ENCODE data around the gene ERBB4. TPM values are rescaled to one million over a fixed set of nuclear protein-coding genes. Genes with fewer than 3 reads are reported as not detected.
"Not testable (repeated sequence)": the region's sequence is repeated elsewhere in the genome, so short reads cannot be mapped to it uniquely, and the experiment has no call there.

Gene ERBB4
- total RNA-seq, 4 donors from 2014 or later = 0.26 to 13.3 (median 2.4) TPM

DNA sequence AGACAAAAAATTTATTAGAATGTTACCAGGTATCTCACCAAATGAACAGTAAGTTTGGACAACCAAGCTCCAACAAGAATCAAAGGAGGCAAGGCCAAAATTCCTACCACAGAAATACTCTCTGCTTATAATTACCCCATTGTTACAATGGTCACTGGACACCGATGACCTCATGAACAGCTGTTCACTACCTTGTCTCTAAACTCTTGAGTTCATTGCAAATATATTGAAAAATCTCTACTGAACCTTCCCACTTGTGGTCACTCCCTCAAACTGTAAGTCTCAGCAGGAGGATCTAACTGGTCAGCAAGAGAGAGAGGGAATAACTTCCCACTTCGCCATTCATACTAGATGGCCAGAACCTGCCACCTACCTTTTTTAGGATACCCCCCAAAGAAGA is 50.0 kb downstream of the ERBB4 start:
- Histone ChIP-seq H3K27me3 (no peaks in the 10 kb centered on the region), H3K36me3 (no peaks in the 10 kb centered on the region), H3K4me3 (no peak overlapping the region), H3K27ac (no peak overlapping the region), H3K9me3 (no peaks in the 10 kb centered on the region), H3K4me1 (no peaks in the 10 kb centered on the region)
- TF ChIP-seq, protein P1, sequence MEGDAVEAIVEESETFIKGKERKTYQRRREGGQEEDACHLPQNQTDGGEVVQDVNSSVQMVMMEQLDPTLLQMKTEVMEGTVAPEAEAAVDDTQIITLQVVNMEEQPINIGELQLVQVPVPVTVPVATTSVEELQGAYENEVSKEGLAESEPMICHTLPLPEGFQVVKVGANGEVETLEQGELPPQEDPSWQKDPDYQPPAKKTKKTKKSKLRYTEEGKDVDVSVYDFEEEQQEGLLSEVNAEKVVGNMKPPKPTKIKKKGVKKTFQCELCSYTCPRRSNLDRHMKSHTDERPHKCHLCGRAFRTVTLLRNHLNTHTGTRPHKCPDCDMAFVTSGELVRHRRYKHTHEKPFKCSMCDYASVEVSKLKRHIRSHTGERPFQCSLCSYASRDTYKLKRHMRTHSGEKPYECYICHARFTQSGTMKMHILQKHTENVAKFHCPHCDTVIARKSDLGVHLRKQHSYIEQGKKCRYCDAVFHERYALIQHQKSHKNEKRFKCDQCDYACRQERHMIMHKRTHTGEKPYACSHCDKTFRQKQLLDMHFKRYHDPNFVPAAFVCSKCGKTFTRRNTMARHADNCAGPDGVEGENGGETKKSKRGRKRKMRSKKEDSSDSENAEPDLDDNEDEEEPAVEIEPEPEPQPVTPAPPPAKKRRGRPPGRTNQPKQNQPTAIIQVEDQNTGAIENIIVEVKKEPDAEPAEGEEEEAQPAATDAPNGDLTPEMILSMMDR (IDR thresholded peaks at IDR 0.05) = no peak
- TF ChIP-seq POLR2A (IDR thresholded peaks at IDR 0.05) = no peak
- intact Hi-C loops (cut with DNase I; ENCODE audit: low total_unique reads) = no loop called here
- DNase-seq = no peak

DNA sequence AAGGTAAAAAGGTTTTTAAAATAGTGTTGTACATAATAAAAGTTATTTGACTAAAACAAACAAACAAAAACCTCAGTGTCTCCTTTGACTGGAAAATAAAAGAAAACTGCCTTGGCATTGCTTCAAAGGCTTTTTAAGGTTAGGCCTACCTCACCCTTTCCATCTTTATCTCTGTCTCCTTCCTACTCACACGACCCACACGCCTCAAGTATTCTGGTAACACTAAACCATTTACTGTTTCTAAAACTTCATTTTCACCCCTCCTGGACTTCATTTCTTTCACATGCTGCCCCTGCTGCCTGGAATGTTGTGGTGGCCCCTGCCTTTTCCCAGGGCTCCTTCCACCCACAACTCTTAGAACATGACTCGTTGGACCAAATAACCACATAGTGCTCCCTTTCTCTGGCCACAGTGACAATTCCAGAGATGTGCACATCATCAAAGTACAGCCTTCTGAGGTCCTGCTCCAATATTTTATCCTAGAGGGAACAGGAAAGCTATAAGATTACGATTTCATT is 54.0 kb downstream of the ERBB4 start:
- intact Hi-C loops (cut with DNase I; ENCODE audit: low total_unique reads) = no loop called here
- Histone ChIP-seq H3K27ac (no peak overlapping the region), H3K36me3 (no peaks in the 10 kb centered on the region), H3K9me3 (no peaks in the 10 kb centered on the region), H3K27me3 (no peaks in the 10 kb centered on the region), H3K4me1 (no peaks in the 10 kb centered on the region), H3K4me3 (no peak overlapping the region)
- no peak for TF ChIP-seq POLR2A (IDR thresholded peaks at IDR 0.05)
- TF ChIP-seq, protein P1 (IDR thresholded peaks at IDR 0.05) = no peak
- DNase-seq = no peak

DNA sequence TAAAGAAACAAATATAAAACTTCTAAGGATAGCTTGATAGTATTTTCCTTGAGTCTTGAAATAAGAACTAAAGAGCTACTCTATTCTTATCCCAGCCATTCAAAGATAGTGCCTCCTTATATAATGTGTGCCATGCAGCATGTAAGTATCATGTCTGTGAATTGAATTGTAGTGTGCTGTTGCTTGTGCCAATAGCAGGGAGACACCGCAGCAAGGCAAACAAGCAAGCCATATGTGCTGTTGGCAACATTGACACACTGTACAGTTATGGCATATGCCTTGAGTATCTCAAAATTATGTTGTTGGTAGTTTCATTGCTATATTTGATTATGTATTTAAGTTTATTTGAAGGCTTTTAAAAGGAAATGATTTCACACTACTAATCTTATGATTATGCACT is 58.2 kb downstream of the ERBB4 start:
- Histone ChIP-seq H3K4me3 (no peak overlapping the region), H3K4me1 (no peaks in the 10 kb centered on the region), H3K9me3 (no peaks in the 10 kb centered on the region), H3K27ac (no peak overlapping the region), H3K36me3 (no peaks in the 10 kb centered on the region), H3K27me3 (no peaks in the 10 kb centered on the region)
- intact Hi-C loops (cut with DNase I; ENCODE audit: low total_unique reads) = no loop called here
- TF ChIP-seq, protein P1 (IDR thresholded peaks at IDR 0.05) = no peak
- no peak for TF ChIP-seq POLR2A (IDR thresholded peaks at IDR 0.05)
- DNase-seq = no peak

DNA sequence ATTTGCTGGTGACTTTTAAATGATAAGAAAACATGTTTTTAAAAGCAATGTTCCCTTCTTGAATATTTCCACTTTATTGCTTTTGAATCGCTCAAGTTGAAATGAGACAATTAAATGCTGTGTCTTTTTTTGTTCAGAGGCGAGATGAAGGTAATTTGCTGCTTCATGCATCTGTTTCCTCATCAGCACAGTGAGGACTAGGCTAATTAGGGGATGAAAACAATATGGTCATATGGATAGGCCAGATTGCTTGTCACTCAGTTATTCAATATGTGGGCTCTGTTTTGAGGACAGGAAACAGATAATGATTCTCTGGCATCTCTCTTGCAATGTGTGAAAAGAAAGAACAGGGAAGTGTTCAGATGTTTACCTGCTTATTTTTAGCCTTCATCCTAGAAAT is 61.0 kb downstream of the ERBB4 start:
- Histone ChIP-seq H3K36me3 (no peaks in the 10 kb centered on the region), H3K27me3 (no peaks in the 10 kb centered on the region), H3K4me3 (no peak overlapping the region), H3K4me1 (no peaks in the 10 kb centered on the region), H3K27ac (no peak overlapping the region), H3K9me3 (no peaks in the 10 kb centered on the region)
- DNase-seq = no peak
- intact Hi-C loops (cut with DNase I; ENCODE audit: low total_unique reads) = no loop called here
- TF ChIP-seq POLR2A (IDR thresholded peaks at IDR 0.05) = no peak
- TF ChIP-seq, protein P1 (IDR thresholded peaks at IDR 0.05) = no peak

DNA sequence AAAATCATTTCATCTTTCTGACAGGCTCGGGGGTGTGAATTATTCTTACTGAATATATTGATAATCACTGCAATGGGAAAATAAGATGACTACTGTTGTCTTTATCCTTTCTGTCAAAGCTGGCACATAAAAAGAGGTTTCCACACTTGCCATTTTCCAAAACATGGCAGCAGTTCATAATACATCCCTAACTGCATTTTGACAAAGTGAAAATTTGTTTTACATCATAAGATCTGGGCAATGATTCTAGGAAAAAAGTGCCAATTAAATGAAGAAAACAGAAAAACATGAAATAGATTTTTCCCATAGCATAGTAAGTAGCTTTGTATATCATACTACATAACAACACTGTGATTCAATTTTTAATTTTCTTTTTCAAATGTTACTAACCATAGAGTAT is 65.4 kb downstream of the ERBB4 start:
- no peaks in the 10 kb centered on the region for H3K9me3 ChIP-seq
- no peak overlapping the region for H3K27ac ChIP-seq
- intact Hi-C loops (cut with DNase I; ENCODE audit: low total_unique reads) = no loop called here
- H3K4me1 ChIP-seq = no peaks in the 10 kb centered on the region
- H3K36me3 ChIP-seq = no peaks in the 10 kb centered on the region
- TF ChIP-seq, protein P1 (IDR thresholded peaks at IDR 0.05) = no peak
- no peak for TF ChIP-seq POLR2A (IDR thresholded peaks at IDR 0.05)
- no peaks in the 10 kb centered on the region for H3K27me3 ChIP-seq
- no peak overlapping the region for H3K4me3 ChIP-seq
- no peak for DNase-seq

DNA sequence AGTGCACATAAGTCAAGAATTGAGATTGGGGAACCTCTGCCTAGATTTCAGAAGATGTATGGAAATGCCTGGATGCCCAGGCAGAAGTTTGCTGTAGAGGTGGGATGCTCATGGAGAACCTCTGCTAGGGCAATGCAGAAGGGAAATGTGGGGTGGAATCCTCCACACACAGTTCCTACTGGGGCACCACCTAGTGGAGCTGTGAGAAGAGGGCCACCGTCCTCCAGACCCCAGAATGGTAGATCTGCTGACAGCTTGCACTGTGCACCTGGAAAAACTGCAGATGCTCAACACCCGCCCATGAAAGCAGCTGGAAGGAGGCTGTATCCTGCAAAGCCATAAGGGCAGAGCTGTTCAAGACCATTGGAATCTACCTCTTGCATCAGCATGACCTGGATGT is 71.1 kb downstream of the ERBB4 start:
- DNase-seq; H3K9me3 ChIP-seq; H3K27me3 ChIP-seq; intact Hi-C loops (cut with DNase I; ENCODE audit: low total_unique reads); H3K4me1 ChIP-seq; H3K27ac ChIP-seq; H3K4me3 ChIP-seq; H3K36me3 ChIP-seq: not testable (repeated sequence)

All from uterus (tissue), 4 donors.